GM08714 (cell line): ENCODE data around the gene JMJD4.

Experiments
- H3K4me3 ChIP-seq: fragments of 200-500 bp; sonication (Bioruptor generic); 2 replicates; pipeline ENCODE4 v1.5.1; 2014; ENCODE audit warnings: mild to moderate bottlenecking, low read length, inconsistent platforms
- ZNF274 ChIP-seq: IDR thresholded peaks from 2 replicates; pipeline ENCODE4 v1.6.1; 2012; ENCODE audit warnings: mild to moderate bottlenecking, low read depth, low read length

Gene JMJD4

DNA sequence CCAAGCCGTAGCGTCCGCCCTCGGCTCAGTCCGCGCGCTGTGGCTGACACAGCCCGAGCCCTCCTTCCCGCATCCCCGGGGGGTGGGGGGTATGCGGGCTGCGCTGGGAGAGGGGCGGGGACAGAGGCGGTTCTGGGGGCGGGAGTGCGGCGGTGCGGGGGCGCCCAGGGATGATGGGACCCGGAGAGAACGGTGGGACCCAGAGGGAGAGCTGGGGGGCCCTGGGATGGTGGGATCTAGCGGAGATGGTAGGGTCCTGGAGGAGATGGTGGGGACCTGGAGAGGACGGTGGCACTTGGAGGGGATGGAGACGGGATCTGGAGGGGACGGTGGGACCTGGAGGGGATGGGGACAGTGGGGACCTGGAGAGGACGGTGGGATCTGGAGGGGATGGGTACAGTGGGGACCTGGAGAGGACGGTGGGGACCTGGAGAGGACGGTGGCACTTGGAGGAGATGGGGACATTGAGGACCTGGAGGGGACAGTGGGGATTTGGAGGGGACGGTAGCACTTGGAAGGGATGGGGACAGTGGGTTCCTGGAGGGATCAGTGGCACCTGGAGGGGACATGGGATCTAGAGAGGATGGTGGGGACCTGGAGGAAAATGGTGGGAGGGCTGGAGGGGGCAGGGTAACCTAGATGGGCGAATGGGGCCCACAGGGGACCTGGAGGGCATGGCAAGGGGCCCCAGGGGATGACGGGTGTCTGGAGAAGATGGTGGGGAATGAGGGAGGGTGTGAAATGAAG, 610 bp upstream of the JMJD4 start:
- peak overlapping the region; percentile 97 for H3K4me3 ChIP-seq
- TF ChIP-seq ZNF274, result no peak

DNA sequence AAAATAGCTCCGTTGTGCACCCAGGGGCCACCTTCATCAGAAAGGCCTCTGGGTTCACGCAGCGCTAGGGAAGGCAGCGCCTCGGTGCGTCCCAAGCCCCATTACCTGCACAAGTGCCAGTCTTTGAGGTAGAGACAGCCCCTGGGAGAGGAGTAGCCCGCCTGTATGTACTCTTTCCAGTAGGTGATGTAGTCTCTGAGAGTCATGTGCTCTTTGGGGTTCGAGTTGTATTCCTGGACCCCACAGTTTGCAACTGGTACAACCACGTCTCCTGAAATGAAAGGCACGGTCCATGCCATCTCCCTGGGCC, 601 bp downstream of the JMJD4 start:
- peak overlapping the region; percentile 78 for H3K4me3 ChIP-seq
- no peak for TF ChIP-seq ZNF274

DNA sequence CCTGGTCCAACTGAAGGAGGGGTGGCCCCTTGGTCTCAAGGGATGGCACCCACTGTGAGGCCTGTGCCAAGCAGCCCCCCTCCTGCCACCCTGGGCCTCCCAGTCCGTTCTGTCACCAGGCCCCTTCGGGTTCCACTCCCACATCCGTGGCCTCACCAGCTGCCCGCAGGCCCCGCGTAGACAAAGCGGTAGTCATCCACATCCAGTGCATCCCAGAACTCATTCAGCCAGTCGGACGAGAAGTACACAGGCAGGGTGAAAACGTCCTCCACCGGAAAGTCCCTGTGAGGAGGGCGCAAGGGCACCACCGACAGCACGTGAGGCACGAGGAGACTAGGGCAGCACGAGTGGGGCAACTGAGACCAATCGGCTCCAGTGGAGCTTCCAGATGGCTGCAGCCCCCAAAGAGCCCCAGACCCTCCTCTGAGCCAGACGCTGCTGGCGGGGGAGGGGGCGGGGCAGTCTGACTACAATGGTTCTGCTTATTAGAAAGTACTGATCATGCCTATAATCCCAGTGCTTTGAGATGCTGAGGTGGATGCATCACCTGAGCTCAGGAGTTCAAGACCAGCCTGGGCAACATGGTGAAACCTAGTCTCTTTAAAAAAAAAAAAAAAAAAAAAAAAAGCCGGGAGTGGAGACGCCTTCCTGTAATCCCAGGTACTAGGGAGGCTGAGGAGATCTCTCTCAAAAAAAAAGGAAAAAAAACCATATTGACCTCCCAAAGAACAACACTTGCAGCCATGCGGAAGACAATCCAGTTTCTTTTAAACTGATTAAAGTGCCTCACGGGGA, 1.2 kb downstream of the JMJD4 start:
- no peak for TF ChIP-seq ZNF274
- H3K4me3 ChIP-seq, result peak overlapping the region; percentile 78

DNA sequence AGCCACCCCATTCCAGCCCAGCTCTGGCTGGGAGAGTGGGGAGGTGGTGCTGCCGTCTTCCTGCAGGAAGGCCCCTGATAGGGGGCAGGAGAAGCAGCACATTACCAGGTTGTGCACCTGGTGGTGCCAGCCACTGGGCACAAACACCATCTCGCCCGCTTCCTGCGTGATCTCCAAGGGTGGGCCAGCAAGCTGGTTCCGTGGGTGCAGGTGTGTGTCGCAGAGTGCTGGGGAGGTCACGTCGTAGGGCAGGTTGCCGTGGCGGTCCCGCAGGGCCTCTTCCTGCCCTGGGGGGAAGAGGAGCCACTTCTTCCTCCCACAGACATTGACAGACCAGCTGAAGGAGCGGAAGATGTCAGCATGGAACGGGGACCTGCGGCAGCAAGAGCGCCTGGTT, 1.8 kb downstream of the JMJD4 start:
- no peak overlapping the region for H3K4me3 ChIP-seq
- no peak for TF ChIP-seq ZNF274

DNA sequence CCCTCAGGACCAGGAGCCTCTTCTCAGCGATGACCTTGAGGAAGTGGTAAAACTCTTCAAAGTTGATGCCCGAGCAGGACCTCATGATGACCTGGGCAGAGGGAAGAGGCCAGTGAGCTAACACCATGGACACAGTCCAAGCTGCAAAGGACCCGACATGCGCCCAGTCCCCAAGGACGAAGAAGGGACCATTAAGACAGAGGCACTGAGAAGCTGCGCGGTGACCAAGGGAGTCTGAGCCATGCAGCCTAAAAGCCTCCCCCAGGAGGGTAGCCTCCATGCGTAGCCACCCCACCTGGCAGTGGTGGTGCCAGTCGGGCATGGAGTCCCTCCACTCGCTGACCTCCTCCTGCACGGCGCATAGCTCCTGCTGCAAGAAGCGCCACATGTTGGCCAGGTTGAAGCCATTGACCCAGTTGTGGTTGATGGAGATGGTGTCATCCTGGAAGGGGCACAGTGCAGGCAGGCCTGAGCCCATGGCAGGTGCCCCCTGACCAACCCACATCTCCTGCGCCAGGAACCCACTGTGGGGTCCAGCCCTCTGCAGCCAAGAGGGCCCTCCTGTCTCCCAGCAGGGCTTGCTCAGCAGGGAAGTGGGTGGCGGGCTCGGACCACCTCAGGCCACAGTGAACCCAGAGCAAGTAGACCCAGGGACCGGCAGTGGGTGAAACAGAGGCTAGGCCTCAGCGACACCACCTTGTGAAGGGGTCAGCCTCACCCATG, 2.4 kb downstream of the JMJD4 start:
- TF ChIP-seq ZNF274, result no peak
- H3K4me3 ChIP-seq, result no peak overlapping the region

DNA sequence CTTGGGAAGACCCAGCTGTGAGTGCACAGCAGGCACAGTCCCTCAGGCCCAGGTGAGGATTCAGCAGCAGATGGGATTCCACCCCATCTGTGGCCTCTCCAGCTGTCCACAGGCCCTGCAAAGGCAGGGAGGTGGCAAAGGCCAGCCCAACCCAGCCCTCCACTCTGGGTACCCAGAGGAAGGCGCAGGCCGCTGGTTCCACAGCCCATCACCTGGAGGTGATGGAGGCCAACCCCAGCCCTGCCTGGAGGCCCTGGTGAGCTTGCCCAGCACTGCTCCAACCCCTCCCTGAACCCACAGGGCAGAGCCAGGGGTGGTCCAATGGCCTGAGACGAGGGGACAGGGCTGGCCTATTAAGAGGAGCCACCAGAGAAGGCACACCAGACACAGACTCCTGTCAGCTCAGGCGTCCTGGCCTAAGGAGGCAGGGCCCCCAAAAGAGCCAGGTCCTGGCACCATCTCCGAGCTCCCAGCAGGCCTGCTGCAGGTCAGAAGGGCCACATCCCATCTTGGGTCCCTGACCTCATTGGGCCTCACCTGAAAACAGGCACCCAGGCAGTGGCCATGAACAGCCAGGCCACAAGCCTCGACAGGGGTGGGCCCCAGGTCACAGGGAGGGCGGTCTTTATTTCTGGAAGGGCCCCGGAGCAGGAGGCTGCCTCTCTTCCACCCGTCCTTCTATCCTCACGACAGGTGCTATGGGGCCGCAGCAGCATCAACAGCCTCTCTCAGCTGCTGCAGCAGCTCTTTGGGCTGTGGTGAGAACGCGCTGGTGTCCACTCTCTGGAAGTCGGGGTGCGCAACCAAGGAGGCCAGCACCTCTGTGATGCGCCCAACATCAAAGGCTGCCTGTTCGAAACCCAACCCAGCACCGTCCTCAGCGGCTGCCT, 3.2 kb downstream of the JMJD4 start:
- no peak overlapping the region for H3K4me3 ChIP-seq
- TF ChIP-seq ZNF274, result no peak

DNA sequence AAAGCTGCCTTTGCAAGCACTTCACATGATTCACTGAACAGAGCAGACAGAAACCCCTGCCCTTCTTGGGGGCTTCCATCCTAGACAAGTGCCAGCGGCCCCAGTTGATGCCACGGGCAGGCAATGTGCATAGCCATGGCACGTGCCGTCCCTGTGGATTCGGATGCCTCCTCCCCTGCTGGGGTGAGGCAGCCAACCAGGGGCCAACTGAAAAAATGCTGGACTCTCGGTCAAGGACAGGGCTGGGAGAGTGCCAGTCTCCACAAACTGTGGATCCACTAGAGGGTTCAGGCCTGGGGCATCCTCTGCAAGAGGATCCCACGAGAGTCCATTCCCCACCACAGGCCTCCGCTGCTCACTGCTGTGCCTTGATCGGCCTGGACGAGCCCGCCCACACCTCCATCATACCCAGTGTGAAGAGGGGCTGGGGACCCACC, 3.8 kb downstream of the JMJD4 start:
- TF ChIP-seq ZNF274, result no peak
- no peak overlapping the region for H3K4me3 ChIP-seq

DNA sequence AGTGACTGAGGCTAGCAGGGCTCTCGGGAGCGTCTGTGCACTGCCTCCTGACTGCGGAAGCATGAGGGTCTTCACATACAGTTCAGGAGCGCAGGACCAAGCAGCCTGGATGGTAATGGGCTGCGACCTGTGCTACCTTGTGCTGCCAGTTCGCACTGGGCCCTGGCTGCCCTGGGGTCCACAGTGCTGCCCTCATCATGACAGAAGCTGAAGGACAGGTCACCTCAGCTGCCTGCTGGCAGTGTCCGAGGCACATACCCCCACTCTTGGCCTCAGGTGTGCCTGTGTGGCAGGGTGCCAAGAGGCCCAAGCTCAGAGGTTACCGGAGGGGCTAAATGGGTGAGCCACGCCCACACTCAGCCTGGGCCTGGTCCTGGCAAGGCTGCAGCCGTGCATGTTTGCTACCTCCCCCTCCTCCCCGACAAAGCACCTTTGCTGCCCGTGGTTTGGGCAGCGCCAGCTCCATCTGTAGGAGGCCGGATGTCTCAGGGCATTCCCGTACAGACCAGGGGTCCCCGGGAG, 4.4 kb downstream of the JMJD4 start:
- no peak overlapping the region for H3K4me3 ChIP-seq
- TF ChIP-seq ZNF274, result no peak

DNA sequence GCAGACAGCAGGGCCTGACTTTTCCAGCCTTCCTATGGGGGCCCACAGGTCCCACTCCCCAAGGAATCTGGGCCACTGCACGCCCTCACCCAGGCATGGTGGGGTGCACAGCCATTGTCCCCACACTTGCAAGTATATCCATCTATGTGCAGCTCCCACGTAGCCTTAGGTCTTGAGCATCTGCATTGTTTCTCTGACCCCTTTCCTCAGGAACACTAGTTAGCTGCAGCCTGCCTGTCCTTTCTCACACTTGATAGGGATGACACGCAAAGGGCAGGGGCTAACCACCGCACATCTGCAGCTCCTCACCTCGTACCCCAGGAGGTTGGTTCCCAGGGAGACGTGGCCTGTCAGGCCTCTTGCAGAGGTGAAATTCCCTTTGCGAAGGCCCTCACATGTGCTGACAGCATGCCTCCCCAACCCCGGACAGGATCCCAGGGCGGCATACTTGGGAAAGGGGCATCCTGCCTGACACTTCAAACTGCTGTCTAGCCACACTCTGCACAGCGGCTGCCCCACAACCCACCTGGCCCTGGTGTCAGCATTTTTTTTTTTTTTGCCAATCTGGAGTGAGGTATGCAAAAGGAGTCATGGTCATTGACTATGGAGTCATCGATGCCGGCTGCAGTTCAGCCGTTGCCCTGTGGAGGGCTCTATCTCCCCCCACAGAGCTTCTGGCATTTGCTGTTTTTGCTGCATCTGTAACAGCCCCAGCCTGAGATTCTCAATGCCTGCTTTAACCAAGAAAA, 5.0 kb downstream of the JMJD4 start:
- TF ChIP-seq ZNF274, result no peak
- no peak overlapping the region for H3K4me3 ChIP-seq

DNA sequence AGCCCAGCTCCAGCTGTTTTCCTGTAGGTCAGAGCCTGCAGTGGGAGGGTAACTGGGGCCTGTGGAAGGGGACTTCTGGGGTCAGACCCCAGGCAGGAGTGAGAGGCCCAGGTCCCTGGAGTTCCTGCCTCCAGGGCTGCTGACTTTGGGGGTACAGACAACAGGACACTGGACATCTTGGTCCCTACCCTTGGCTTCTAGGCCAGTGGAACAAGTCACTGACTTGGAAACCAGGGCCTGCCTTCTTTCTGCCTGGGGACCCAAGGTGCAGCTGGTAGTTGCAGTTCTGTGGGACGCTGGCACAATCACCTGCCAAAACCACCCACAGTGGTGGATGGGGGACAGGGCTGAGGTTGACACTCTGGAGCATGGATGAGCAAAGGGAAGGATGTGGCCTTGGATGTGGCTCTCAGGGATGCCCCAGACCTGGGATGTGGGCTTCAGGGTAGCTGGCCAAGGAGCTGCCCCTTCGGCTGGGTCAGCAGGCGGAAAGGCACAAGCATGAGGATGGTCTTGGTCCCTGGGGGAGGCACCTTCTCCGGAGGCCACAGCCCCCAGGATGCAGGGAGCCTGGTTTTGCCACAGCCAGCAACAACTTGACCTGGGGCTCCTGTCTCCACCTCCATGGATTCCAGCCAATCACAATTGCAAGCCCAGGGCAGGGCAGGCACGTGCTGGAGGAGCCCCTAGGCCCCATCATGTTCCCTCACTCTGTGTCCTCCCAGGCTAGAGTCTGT, 5.8 kb downstream of the JMJD4 start:
- peak overlapping the region; percentile 53 for H3K4me3 ChIP-seq
- no peak for TF ChIP-seq ZNF274

DNA sequence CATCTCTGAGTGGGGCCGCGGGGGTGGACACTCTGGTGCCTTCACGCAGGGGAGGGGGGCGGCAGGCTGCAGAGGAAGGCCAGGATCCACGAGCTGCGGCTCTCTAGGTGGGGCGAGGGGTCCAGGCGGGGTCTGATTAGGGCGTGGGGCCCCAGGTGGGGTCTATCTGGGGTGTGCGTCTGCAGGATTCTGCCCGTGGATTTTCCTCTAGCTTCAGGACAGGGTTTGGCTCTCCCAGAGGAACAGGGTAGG, 6.3 kb downstream of the JMJD4 start:
- no peak for TF ChIP-seq ZNF274
- peak overlapping the region; percentile 53 for H3K4me3 ChIP-seq

DNA sequence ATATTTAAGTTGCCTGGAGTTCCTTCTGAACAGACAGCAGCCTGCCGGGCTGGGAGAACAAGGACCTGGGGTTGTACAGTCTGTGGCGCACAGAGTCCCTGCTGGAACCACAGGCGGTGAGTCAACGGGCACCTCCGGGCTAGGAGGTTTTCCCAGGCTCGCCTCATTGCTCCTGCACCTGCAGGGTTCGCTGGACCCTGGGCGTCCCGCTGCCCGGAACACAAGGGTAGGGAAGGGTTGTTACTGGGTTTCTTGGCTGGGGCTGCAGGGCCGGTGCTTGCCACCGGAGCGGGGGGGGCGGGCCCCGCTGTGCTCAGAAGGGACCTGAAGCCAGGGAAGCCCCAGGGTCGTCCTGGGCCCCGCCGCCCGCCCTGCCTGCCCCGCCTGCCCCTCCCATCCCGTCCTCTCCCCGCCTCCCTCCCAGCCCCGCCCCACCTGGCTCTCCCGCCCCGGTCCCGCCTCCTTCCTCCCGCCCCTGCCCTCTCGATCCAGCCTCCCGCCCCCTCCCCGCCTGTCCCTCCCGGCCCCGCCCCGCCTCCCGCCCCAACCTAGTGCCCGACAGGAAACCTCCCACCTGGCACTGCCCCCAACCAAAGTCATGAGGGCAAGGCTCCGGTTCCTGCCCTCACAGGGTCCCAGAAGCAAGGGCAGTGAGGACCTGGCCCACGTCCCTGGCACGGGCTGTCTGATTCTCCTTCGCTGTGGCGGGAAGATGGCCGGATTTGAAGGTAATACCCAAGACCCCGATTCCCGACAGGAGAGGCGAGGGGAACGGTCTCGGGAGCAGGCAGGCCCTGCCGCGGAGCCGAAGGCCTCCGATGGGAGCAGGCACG, 6.8 kb downstream of the JMJD4 start:
- no peak for TF ChIP-seq ZNF274

More for the DNA sequence above, 6.8 kb downstream of the JMJD4 start:
- H3K4me3 ChIP-seq, result peak overlapping the region; percentile 62
